ENCODE results near the gene RAB6A.

DNA sequence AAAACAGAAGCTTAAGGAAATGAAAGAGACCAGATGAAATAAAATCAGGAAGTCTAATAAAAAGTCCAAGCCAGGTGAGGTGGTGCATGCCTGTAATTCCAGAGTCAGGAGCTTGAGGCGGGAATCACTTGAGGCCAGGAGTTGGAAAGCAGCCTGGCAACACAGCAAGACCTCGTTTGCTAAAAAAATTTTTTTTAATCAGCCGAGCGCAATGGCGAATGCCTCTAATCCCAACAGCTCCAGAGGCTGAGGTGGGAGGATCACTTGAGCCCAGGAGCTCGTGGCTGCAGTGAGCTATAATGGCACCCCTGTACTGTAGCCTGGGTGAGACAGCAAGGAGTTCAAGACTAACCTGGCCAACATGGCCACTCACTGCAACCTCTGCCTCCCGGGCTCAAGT lies 8.0 kb downstream of the RAB6A start:
- TF ChIP-seq, protein P1, sequence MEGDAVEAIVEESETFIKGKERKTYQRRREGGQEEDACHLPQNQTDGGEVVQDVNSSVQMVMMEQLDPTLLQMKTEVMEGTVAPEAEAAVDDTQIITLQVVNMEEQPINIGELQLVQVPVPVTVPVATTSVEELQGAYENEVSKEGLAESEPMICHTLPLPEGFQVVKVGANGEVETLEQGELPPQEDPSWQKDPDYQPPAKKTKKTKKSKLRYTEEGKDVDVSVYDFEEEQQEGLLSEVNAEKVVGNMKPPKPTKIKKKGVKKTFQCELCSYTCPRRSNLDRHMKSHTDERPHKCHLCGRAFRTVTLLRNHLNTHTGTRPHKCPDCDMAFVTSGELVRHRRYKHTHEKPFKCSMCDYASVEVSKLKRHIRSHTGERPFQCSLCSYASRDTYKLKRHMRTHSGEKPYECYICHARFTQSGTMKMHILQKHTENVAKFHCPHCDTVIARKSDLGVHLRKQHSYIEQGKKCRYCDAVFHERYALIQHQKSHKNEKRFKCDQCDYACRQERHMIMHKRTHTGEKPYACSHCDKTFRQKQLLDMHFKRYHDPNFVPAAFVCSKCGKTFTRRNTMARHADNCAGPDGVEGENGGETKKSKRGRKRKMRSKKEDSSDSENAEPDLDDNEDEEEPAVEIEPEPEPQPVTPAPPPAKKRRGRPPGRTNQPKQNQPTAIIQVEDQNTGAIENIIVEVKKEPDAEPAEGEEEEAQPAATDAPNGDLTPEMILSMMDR (IDR thresholded peaks at IDR 0.05; ENCODE audit: low read length): no peak
- TF ChIP-seq EZH2 (optimal IDR thresholded peaks at IDR 0.05; ENCODE audit: low read depth, low read length) (no peak), EZH2phosphoT487 (IDR thresholded peaks at IDR 0.05; ENCODE audit: low read length) (no peak)

Data from MM.1S (cell line).